PFSK-1 (cell line): ENCODE measurements around the gene YDJC.

Experiments used
- FOXP2 ChIP-seq: optimal IDR thresholded peaks from 2 replicates; pipeline ENCODE3; 2011; ENCODE audit warnings: borderline replicate concordance, control low read depth, inconsistent platforms; ENCODE audit not compliant: insufficient read depth; ENCODE audit errors: extremely low read length, extremely low read depth
- POLR2AphosphoS5 ChIP-seq: IDR thresholded peaks from 2 replicates; pipeline ENCODE4 v1.6.1; 2012; ENCODE audit warnings: low read depth, mild to moderate bottlenecking, control low read depth, low read length, moderate library complexity
- REST ChIP-seq, 2 experiments: IDR thresholded peaks; 2 replicates each; pipeline versions ENCODE4 v1.6.1 to v1.8.0; 2011 to 2012; ENCODE audit warnings: low read depth in 2 of 2, low read length in 2 of 2, control low read depth in 1 of 2, inconsistent platforms in 1 of 2, mild to moderate bottlenecking in 1 of 2, moderate library complexity in 1 of 2; ENCODE audit not compliant: insufficient read depth in 1 of 2
- SIN3A ChIP-seq: IDR thresholded peaks from 2 replicates; pipeline ENCODE4 v1.6.1; 2012; ENCODE audit warnings: mild to moderate bottlenecking, low read length, moderate library complexity, borderline replicate concordance; ENCODE audit not compliant: insufficient read depth
- TAF1 ChIP-seq: IDR thresholded peaks from 2 replicates; pipeline ENCODE4 v1.6.1; 2012; ENCODE audit warnings: low read length, control low read depth, borderline replicate concordance; ENCODE audit not compliant: insufficient read depth

The YDJC gene

GRCh38 chr22:21634081-21634480 lies 4.3 kb upstream of the YDJC start:
- TF ChIP-seq POLR2AphosphoS5 (no peak), SIN3A (no peak), TAF1 (no peak), FOXP2 (no peak), REST (IDR thresholded peaks at IDR 0.05; ENCODE audit: insufficient read depth in 1 of 2, low read depth in 2 of 2, low read length in 2 of 2) (no peak)

- TF ChIP-seq TAF1: no peak
- no peak for TF ChIP-seq REST (IDR thresholded peaks at IDR 0.05; ENCODE audit: insufficient read depth in 1 of 2, low read depth in 2 of 2, low read length in 2 of 2)
Measured at GRCh38 chr22:21633481-21633880, 3.7 kb upstream of the YDJC start.

GRCh38 chr22:21632931-21633330 lies 3.1 kb upstream of the YDJC start:
- TF ChIP-seq POLR2AphosphoS5 (no peak), SIN3A (no peak), FOXP2 (no peak)

- TF ChIP-seq SIN3A (no peak), FOXP2 (no peak), POLR2AphosphoS5 (no peak), REST (IDR thresholded peaks at IDR 0.05; ENCODE audit: insufficient read depth in 1 of 2, low read depth in 2 of 2, low read length in 2 of 2) (no peak), TAF1 (no peak)
Measured at GRCh38 chr22:21632237-21632895, 2.5 kb upstream of the YDJC start, which contains the start of gene CCDC116. Gene CCDC116 (plus strand): TSS chr22:21632760. CDS start chr22:21633182, 422 bp downstream.

- TF ChIP-seq POLR2AphosphoS5 (no peak), TAF1 (no peak), FOXP2 (no peak), SIN3A (no peak), REST (IDR thresholded peaks at IDR 0.05; ENCODE audit: insufficient read depth in 1 of 2, low read depth in 2 of 2, low read length in 2 of 2) (no peak)
Measured at GRCh38 chr22:21631025-21631424, 1.2 kb upstream of the YDJC start.
